HepG2 (cell line): ENCODE measurements around the gene VSIG10L2. TPM values are rescaled to one million over a fixed set of nuclear protein-coding genes. Genes with fewer than 3 reads are reported as not detected.

Experiments
- DPF2 ChIP-seq: sonication (generic); formaldehyde crosslinking; IDR thresholded peaks from 2 replicates; pipeline ENCODE4 v1.4.0; 2020; ENCODE audit warnings: mild to moderate bottlenecking, low read depth, missing genetic modification reagents, borderline replicate concordance
- PHF8 ChIP-seq: sonication (generic); formaldehyde crosslinking; IDR thresholded peaks from 2 replicates; pipeline ENCODE4 v1.5.0; 2020; ENCODE audit warnings: missing genetic modification reagents
- SMC3 ChIP-seq: IDR thresholded peaks from 2 replicates; pipeline ENCODE4 v1.6.1; 2011; ENCODE audit warnings: low read length, improper control_type of control experiment
- SP4 ChIP-seq: sonication (generic); formaldehyde crosslinking; IDR thresholded peaks from 2 replicates; pipeline ENCODE4 v1.8.1; 2023; ENCODE audit warnings: mild to moderate bottlenecking, missing genetic modification reagents
- ZNF24 ChIP-seq: fragments of 450-650 bp; IDR thresholded peaks from 2 replicates; pipeline ENCODE4 v1.6.1; 2017; ENCODE audit warnings: antibody characterized with exemption, mild to moderate bottlenecking
- ZSCAN29 ChIP-seq: sonication (generic); formaldehyde crosslinking; conservative IDR thresholded peaks from 2 replicates; pipeline ENCODE4 v1.4.0; 2020; ENCODE audit warnings: mild to moderate bottlenecking, missing genetic modification reagents
- polyA plus RNA-seq, 8 experiments: library from polyadenylated mRNA; depleted of rRNA in 3 of 8; stranded (reverse) in 7 of 8; unstranded in 1 of 8; fragments of >200 nt; fragmentation: Illumina TruSeq in 4 of 8; extraction: Trizol in 4 of 8; gene quantifications; 2 replicates each; pipeline versions ENCODE4 v1.2.1 to v1.2.3, GENCODE V29; 2011 to 2016; ENCODE audit warnings: low read depth in 4 of 8, missing spikeins in 1 of 8, mixed read lengths in 1 of 8; ENCODE audit not compliant: insufficient read depth in 1 of 8
- total RNA-seq, 5 experiments: library from RNA; depleted of rRNA; stranded (reverse); fragments of >200 nt; fragmentation: Illumina TruSeq; extraction: Trizol; gene quantifications; 2 replicates each; pipeline ENCODE4 v1.2.3, GENCODE V29; 2016; ENCODE audit warnings: low read depth in 1 of 5
- TF ChIP-seq, protein P1 (sequence below): sonication (generic); formaldehyde crosslinking; IDR thresholded peaks from 2 replicates; pipeline ENCODE4 v1.4.0; 2020; ENCODE audit warnings: mild to moderate bottlenecking, missing genetic modification reagents, borderline replicate concordance
- TF ChIP-seq, protein P2 (sequence below): sonication (generic); formaldehyde crosslinking; IDR thresholded peaks from 2 replicates; pipeline ENCODE4 v1.9.0; 2022; ENCODE audit warnings: low read depth, missing genetic modification reagents
- TF ChIP-seq, protein P3 (sequence below): sonication (generic); formaldehyde crosslinking; IDR thresholded peaks from 2 replicates; pipeline ENCODE4 v1.5.0; 2020; ENCODE audit warnings: missing genetic modification reagents
- TF ChIP-seq, protein P4 (sequence below): IDR thresholded peaks from 2 replicates; pipeline ENCODE4 v1.6.1; 2016; ENCODE audit warnings: low read depth
- TF ChIP-seq, protein P5 (sequence below): IDR thresholded peaks from 2 replicates; pipeline ENCODE4 v1.6.1; 2016; ENCODE audit warnings: control low read depth
- TF ChIP-seq, protein P6 (sequence below): IDR thresholded peaks from 2 replicates; pipeline ENCODE4 v1.6.1; 2012; ENCODE audit warnings: low read depth, low read length, improper control_type of control experiment
- TF ChIP-seq, protein P7 (sequence below): IDR thresholded peaks from 2 replicates; pipeline ENCODE4 v1.6.1; 2016; ENCODE audit warnings: missing genetic modification reagents, missing compliant biosample characterization

VSIG10L2 gene
- total and polyA plus RNA-seq, 2 of the 13 experiments (the other 11 are each of a cell fraction or from before 2014, with no cell fraction given) = 0.21 TPM; not detected in 1

DNA sequence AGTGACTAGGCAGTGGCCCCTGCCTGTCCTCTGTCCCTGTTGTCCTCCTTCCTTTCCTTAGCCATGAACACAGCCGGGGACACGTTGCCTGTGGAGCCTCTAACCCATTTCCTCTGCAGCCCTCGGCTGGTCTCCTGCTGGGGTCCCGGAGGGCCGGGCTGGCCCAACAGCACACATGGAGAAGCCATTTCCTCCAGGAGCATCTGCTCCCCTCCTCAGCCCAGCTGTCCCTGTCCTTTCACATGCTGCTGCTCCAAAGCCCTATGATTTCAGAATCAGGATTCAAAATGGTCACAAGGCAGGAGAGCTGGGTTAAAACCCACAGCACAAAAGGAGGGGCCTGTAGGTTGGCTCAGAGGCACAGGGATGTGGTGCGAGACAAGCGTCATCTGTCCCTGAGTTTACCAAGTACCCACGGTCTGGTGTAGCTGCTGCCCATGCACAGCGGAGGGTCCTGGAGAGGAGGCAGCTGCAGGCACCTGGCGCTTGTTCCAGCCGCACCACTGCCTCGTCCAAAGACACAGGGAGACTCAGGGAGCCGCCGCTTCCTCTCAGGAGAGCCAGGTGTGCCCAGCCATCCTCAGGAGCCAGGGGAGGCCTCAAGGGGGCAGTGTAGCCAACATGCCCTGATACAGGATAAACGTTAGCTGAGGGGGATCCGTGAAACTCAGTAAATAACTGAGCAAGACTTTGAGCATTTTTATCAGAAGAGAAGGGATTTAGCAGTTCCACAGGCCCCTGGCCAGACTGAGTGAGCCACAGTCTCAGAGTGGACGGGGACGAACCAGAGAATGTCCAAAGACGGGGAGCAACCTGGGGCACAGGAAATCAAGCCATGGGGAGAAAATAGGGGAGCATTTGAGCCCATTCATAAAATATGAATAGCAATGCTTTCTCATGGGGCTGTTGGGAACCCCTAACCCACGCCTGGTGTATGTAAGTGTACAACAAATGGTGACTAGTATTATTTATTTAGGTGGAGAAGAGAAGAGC lies 3.9 kb upstream of the VSIG10L2 start (continued):
- TF ChIP-seq, protein P1, sequence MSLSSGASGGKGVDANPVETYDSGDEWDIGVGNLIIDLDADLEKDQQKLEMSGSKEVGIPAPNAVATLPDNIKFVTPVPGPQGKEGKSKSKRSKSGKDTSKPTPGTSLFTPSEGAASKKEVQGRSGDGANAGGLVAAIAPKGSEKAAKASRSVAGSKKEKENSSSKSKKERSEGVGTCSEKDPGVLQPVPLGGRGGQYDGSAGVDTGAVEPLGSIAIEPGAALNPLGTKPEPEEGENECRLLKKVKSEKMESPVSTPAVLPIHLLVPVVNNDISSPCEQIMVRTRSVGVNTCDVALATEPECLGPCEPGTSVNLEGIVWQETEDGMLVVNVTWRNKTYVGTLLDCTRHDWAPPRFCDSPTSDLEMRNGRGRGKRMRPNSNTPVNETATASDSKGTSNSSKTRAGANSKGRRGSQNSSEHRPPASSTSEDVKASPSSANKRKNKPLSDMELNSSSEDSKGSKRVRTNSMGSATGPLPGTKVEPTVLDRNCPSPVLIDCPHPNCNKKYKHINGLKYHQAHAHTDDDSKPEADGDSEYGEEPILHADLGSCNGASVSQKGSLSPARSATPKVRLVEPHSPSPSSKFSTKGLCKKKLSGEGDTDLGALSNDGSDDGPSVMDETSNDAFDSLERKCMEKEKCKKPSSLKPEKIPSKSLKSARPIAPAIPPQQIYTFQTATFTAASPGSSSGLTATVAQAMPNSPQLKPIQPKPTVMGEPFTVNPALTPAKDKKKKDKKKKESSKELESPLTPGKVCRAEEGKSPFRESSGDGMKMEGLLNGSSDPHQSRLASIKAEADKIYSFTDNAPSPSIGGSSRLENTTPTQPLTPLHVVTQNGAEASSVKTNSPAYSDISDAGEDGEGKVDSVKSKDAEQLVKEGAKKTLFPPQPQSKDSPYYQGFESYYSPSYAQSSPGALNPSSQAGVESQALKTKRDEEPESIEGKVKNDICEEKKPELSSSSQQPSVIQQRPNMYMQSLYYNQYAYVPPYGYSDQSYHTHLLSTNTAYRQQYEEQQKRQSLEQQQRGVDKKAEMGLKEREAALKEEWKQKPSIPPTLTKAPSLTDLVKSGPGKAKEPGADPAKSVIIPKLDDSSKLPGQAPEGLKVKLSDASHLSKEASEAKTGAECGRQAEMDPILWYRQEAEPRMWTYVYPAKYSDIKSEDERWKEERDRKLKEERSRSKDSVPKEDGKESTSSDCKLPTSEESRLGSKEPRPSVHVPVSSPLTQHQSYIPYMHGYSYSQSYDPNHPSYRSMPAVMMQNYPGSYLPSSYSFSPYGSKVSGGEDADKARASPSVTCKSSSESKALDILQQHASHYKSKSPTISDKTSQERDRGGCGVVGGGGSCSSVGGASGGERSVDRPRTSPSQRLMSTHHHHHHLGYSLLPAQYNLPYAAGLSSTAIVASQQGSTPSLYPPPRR (CRISPR knock-in tag) = no peak
- TF ChIP-seq, protein P2, sequence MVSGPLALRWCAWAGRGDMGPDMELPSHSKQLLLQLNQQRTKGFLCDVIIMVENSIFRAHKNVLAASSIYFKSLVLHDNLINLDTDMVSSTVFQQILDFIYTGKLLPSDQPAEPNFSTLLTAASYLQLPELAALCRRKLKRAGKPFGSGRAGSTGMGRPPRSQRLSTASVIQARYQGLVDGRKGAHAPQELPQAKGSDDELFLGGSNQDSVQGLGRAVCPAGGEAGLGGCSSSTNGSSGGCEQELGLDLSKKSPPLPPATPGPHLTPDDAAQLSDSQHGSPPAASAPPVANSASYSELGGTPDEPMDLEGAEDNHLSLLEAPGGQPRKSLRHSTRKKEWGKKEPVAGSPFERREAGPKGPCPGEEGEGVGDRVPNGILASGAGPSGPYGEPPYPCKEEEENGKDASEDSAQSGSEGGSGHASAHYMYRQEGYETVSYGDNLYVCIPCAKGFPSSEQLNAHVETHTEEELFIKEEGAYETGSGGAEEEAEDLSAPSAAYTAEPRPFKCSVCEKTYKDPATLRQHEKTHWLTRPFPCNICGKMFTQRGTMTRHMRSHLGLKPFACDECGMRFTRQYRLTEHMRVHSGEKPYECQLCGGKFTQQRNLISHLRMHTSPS = no peak
- TF ChIP-seq ZNF24 (no peak), SMC3 (peak; percentile 73), SP4 (CRISPR knock-in tag) (peak; percentile 27; the same call in 1 of the 2 replicates), ZSCAN29 (CRISPR knock-in tag) (no peak), PHF8 (no peak), DPF2 (no peak)
- TF ChIP-seq, protein P3, sequence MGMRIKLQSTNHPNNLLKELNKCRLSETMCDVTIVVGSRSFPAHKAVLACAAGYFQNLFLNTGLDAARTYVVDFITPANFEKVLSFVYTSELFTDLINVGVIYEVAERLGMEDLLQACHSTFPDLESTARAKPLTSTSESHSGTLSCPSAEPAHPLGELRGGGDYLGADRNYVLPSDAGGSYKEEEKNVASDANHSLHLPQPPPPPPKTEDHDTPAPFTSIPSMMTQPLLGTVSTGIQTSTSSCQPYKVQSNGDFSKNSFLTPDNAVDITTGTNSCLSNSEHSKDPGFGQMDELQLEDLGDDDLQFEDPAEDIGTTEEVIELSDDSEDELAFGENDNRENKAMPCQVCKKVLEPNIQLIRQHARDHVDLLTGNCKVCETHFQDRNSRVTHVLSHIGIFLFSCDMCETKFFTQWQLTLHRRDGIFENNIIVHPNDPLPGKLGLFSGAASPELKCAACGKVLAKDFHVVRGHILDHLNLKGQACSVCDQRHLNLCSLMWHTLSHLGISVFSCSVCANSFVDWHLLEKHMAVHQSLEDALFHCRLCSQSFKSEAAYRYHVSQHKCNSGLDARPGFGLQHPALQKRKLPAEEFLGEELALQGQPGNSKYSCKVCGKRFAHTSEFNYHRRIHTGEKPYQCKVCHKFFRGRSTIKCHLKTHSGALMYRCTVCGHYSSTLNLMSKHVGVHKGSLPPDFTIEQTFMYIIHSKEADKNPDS (CRISPR knock-in tag) = no peak
- TF ChIP-seq, protein P4, sequence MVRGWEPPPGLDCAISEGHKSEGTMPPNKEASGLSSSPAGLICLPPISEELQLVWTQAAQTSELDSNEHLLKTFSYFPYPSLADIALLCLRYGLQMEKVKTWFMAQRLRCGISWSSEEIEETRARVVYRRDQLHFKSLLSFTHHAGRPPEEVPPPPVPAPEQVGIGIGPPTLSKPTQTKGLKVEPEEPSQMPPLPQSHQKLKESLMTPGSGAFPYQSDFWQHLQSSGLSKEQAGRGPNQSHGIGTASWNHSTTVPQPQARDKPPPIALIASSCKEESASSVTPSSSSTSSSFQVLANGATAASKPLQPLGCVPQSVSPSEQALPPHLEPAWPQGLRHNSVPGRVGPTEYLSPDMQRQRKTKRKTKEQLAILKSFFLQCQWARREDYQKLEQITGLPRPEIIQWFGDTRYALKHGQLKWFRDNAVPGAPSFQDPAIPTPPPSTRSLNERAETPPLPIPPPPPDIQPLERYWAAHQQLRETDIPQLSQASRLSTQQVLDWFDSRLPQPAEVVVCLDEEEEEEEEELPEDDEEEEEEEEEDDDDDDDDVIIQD (CRISPR knock-in tag) = no peak
- TF ChIP-seq, protein P5, sequence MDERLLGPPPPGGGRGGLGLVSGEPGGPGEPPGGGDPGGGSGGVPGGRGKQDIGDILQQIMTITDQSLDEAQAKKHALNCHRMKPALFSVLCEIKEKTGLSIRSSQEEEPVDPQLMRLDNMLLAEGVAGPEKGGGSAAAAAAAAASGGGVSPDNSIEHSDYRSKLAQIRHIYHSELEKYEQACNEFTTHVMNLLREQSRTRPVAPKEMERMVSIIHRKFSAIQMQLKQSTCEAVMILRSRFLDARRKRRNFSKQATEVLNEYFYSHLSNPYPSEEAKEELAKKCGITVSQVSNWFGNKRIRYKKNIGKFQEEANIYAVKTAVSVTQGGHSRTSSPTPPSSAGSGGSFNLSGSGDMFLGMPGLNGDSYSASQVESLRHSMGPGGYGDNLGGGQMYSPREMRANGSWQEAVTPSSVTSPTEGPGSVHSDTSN (CRISPR knock-in tag) = no peak
- TF ChIP-seq, protein P6, sequence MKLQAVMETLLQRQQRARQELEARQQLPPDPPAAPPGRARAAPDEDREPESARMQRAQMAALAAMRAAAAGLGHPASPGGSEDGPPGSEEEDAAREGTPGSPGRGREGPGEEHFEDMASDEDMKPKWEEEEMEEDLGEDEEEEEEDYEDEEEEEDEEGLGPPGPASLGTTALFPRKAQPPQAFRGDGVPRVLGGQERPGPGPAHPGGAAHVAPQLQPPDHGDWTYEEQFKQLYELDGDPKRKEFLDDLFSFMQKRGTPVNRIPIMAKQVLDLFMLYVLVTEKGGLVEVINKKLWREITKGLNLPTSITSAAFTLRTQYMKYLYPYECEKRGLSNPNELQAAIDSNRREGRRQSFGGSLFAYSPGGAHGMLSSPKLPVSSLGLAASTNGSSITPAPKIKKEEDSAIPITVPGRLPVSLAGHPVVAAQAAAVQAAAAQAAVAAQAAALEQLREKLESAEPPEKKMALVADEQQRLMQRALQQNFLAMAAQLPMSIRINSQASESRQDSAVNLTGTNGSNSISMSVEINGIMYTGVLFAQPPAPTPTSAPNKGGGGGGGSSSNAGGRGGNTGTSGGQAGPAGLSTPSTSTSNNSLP = no peak
- TF ChIP-seq, protein P7, sequence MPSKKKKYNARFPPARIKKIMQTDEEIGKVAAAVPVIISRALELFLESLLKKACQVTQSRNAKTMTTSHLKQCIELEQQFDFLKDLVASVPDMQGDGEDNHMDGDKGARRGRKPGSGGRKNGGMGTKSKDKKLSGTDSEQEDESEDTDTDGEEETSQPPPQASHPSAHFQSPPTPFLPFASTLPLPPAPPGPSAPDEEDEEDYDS (CRISPR knock-in tag) = 0 out of 2 replicates have a peak, but pooled peaks have one; percentile 17
